Thyroid gland (tissue), 4 donors: Measurements from ENCODE around the gene EPS8. TPM values are rescaled to one million over a fixed set of nuclear protein-coding genes. Genes with fewer than 3 reads are reported as not detected.

Source experiments
- DNase-seq, 2 donors: peaks; one replicate each; pipeline ENCODE4 v3.0.0-alpha.2; 2019
- H3K27ac ChIP-seq, 3 donors: fragments of 200-600 bp; sonication (generic); 1 replicate in 2 of 3; 2 replicates in 1 of 3; pipeline ENCODE4 v1.5.1; 2016 to 2019; ENCODE audit warnings: mild to moderate bottlenecking in 1 of 3, moderate library complexity in 1 of 3
- H3K27me3 ChIP-seq: fragments of 200-600 bp; sonication (generic); one replicate; pipeline ENCODE4 v1.5.1; 2019
- H3K36me3 ChIP-seq, 2 donors: fragments of 200-600 bp; sonication (generic); one replicate each; pipeline ENCODE4 v1.5.1; 2016 to 2019
- H3K4me1 ChIP-seq, 2 donors: fragments of 200-600 bp; sonication (generic); one replicate each; pipeline ENCODE4 v1.5.1; 2017 to 2019
- H3K4me3 ChIP-seq, 3 donors: fragments of 200-600 bp; sonication (generic); replicated peaks in 1 of 3; 1 replicate in 2 of 3; 2 replicates in 1 of 3; pipeline ENCODE4 v1.5.1; 2016; ENCODE audit warnings: mild to moderate bottlenecking in 1 of 3
- H3K9me3 ChIP-seq: fragments of 200-600 bp; sonication (generic); one replicate; pipeline ENCODE4 v1.5.1; 2017
- CTCF ChIP-seq, 6 experiments: fragments of 200-600 bp in 3 of 6; fragments of 450-650 bp in 3 of 6; sonication (generic) in 3 of 6; IDR thresholded peaks; one replicate each; pipeline ENCODE4 v1.5.1; 2016 to 2019; ENCODE audit warnings: antibody characterized with exemption in 6 of 6, mild to moderate bottlenecking in 2 of 6, inconsistent platforms in 1 of 6, moderate library complexity in 1 of 6
- POLR2A ChIP-seq, 2 donors: fragments of 450-650 bp; IDR thresholded peaks; one replicate each; pipeline ENCODE4 v1.6.1; 2017; ENCODE audit warnings: antibody characterized with exemption in 2 of 2, mild to moderate bottlenecking in 2 of 2, moderate library complexity in 1 of 2
- WGBS, 2 donors: methylation state at CpG; one replicate each; pipeline ENCODE4 v1.1.5; 2017; 5-methylcytosine and 5-hydroxymethylcytosine counted together
- intact Hi-C: fragments of 100-400 bp; cut with DNase I; formaldehyde crosslinking; loops from one replicate; pipeline ENCODE4 v1.15.1; 2023
- total RNA-seq, 4 donors: library from RNA; depleted of rRNA; stranded (reverse); fragments of >200 nt; gene quantifications; one replicate each; pipeline ENCODE4 v1.2.3, GENCODE V29; 2016

EPS8 gene
- total RNA-seq, 4 donors from 2014 or later: 78.0 to 127 (median 110) TPM

DNA sequence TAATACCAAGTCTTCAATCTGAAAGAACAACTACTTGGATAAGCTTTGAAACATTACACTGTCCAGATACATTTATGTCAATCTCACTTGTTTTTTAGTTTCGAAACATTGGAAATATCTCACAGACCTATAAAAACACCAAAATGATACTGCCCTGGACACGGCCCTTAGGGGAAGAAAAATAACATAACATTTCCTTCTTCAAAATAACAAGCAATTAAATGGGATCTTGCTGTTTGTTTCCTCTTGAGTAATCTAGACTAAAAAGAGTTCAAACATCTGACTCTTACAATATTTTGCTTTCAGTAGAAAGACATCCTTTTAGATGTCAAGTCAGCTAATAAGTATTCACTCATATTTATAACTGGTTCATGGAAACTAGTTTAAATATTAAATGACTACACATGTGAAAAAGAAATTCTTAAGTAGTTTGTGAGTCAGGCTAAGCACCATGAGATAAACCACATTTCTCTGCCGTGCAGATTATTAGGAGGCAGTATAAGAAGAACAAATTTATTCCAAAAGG lies 87.5 kb downstream of the EPS8 start:
- no peak for DNase-seq
- intact Hi-C loops: no loop called here
- 47 to 62% methylated on average over 3 of the region's 3 CpGs for WGBS, 2 donors
- no peaks in the 10 kb centered on the region for H3K36me3 ChIP-seq
- H3K4me1 ChIP-seq: peaks cover 5 to 23% of the 10 kb centered on the region in 2 donors
- H3K9me3 ChIP-seq: no peaks in the 10 kb centered on the region
- H3K4me3 ChIP-seq: no peak overlapping the region
- no peaks in the 10 kb centered on the region for H3K27me3 ChIP-seq
- no peak for TF ChIP-seq POLR2A (IDR thresholded peaks at IDR 0.05)
- TF ChIP-seq CTCF (IDR thresholded peaks at IDR 0.05): no peak
- H3K27ac ChIP-seq: peak overlapping the region; percentile 32 to 62 (median 42)

GRCh38 chr12:15701206-15701605 lies 88.0 kb downstream of the EPS8 start:
- Histone ChIP-seq H3K9me3 (no peaks in the 10 kb centered on the region), H3K4me3 (no peak overlapping the region), H3K27ac (peak overlapping the region; percentile 32 to 62 (median 42)), H3K36me3 (no peaks in the 10 kb centered on the region), H3K27me3 (no peaks in the 10 kb centered on the region), H3K4me1 (peaks cover 10 to 23% of the 10 kb centered on the region in 2 donors)
- DNase-seq: no peak
- TF ChIP-seq CTCF (IDR thresholded peaks at IDR 0.05): no peak
- TF ChIP-seq POLR2A (IDR thresholded peaks at IDR 0.05): no peak
- WGBS, 2 donors: 71 to 78% methylated on average over 1 of the region's 1 CpG
- intact Hi-C loops: no loop called here

DNA sequence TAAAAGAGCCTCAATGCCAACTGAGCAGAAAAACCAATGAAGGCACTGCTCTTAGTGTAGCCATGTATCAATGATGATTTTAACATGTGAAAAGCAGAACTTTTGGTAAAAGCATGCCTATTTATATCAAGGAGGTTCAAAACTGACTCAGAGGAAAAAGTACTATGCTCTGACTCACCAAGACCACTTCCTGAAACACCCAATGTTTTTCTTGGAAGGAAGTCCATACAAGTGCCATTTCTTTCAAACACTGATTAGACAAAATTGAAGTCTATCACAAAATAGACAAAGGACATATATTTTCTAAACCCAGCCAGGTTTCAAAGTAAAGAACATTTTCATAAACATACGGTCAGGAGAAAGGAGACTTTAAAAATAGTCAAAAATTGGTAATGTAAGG lies 88.6 kb downstream of the EPS8 start:
- peaks cover 12 to 23% of the 10 kb centered on the region in 2 donors for H3K4me1 ChIP-seq

DNA sequence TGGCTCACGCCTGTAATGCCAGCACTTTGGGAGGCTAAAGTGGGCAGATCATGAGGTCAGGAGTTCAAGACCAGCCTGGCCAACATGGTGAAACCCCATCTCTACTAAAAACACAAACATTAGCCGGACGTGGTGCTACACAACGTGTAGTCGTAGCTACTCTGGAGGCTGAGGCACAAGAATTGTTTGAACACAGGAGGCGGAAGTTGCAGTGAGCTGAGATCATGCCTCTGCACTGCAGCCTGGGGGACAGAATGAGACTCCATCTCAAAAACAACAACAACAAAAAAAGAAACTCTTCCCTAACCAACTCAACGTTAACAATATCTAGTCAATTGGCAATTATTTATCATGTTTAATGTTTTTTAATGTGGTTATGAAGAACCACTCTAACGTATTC lies 89.3 kb downstream of the EPS8 start:
- 80 to 93% methylated on average over 8 of the region's 8 CpGs for WGBS, 2 donors
- Histone ChIP-seq H3K4me1 (peaks cover 12 to 23% of the 10 kb centered on the region in 2 donors), H3K4me3 (no peak overlapping the region), H3K9me3 (no peaks in the 10 kb centered on the region), H3K36me3 (no peaks in the 10 kb centered on the region), H3K27me3 (no peaks in the 10 kb centered on the region), H3K27ac (peak overlapping the region in 2 of 3 donors; percentile 32 to 62)
- no peak for TF ChIP-seq CTCF (IDR thresholded peaks at IDR 0.05)
- no peak for TF ChIP-seq POLR2A (IDR thresholded peaks at IDR 0.05)
- intact Hi-C loops: no loop called here
- no peak for DNase-seq

More for the DNA sequence above, 88.6 kb downstream of the EPS8 start:
- intact Hi-C loops: no loop called here
- no peak for DNase-seq
- Histone ChIP-seq H3K27me3 (no peaks in the 10 kb centered on the region), H3K4me3 (no peak overlapping the region), H3K36me3 (no peaks in the 10 kb centered on the region), H3K27ac (peak overlapping the region; percentile 32 to 62 (median 42)), H3K9me3 (no peaks in the 10 kb centered on the region)
- 72 to 76% methylated on average over 1 of the region's 1 CpG for WGBS, 2 donors
- TF ChIP-seq POLR2A (IDR thresholded peaks at IDR 0.05) (no peak), CTCF (IDR thresholded peaks at IDR 0.05) (no peak)

- DNase-seq: no peak
- Histone ChIP-seq H3K4me1 (peaks cover 12 to 23% of the 10 kb centered on the region in 2 donors), H3K4me3 (no peak overlapping the region), H3K27me3 (no peaks in the 10 kb centered on the region), H3K27ac (peak overlapping the region; percentile 9 to 64 (median 27)), H3K9me3 (no peaks in the 10 kb centered on the region), H3K36me3 (no peaks in the 10 kb centered on the region)
- intact Hi-C loops: no loop called here
- TF ChIP-seq CTCF (IDR thresholded peaks at IDR 0.05): no peak
- TF ChIP-seq POLR2A (IDR thresholded peaks at IDR 0.05): no peak
- 74 to 81% methylated on average over 3 of the region's 3 CpGs for WGBS, 2 donors
Observed at GRCh38 chr12:15698377-15698871, 90.8 kb downstream of the EPS8 start.
